K562 (cell line): ENCODE results near the gene CGB3. TPM values are rescaled to one million over a fixed set of nuclear protein-coding genes. Genes with fewer than 3 reads are reported as not detected.

Experiments used
- ATAC-seq: fragments of 200-7000 bp; cut with Tn5 transposase; 3 replicates; pipeline ENCODE4 v1.9.1; 2020; ENCODE audit warnings: moderate library complexity
- BruUV-seq: library from RNA; stranded (reverse); fragments of 400-500 nt; replicated peaks from 2 replicates; lab custom pipeline; 2021; lab: Mats Ljungman, UMichigan
- CTCF ChIA-PET: fragments of 300-600 bp; formaldehyde crosslinking; extraction: SDS; loops from one replicate; lab custom pipeline; 2021; ENCODE audit warnings: low intra/inter-chr PET ratio; lab: Yijun Ruan, JAX
- POLR2A ChIA-PET: fragments of 300-600, 350-650 bp; sonication (Branson Sonifier 250); formaldehyde crosslinking; extraction: SDS; loops from one replicate; lab custom pipeline; 2021; ENCODE audit warnings: antibody characterized with exemption, inconsistent platforms; lab: Yijun Ruan, JAX
- DNase-seq, 4 experiments: peaks; one replicate each; pipeline versions ENCODE4 v3.0.0 to v3.0.0-alpha.2; 2011 to 2018; ENCODE audit warnings: low spot score in 3 of 4, mixed read lengths in 3 of 4; ENCODE audit errors: extremely low read depth in 1 of 4
- FAIRE-seq: peaks from 2 replicates; lab custom pipeline; 2011; peaks lifted over from hg19 to GRCh38; lab: Jason Lieb, UNC
- H2AFZ ChIP-seq: 2 replicates; pipeline ENCODE4 v1.6.0; 2011; ENCODE audit warnings: low read depth, low read length, control low read depth, inconsistent platforms
- H3K27ac ChIP-seq: fragments of 200-600 bp; 3 replicates; pipeline ENCODE4 v1.8.0; 2011; ENCODE audit warnings: low read depth, mild to moderate bottlenecking, control low read depth, inconsistent platforms, low read length, moderate library complexity, mixed read lengths; ENCODE audit errors: extremely low read depth
- H3K27me3 ChIP-seq, 2 experiments: fragments of 300-600 bp in 1 of 2; 2 replicates in 1 of 2; 3 replicates in 1 of 2; pipeline versions ENCODE4 v1.6.0 to v1.8.0; 2011; ENCODE audit warnings: inconsistent platforms in 2 of 2, low read length in 2 of 2, mild to moderate bottlenecking in 1 of 2, mixed read lengths in 1 of 2, moderate library complexity in 1 of 2; ENCODE audit not compliant: control insufficient read depth in 2 of 2, insufficient read depth in 2 of 2
- H3K36me3 ChIP-seq: fragments of 300-600 bp; 3 replicates; pipeline ENCODE4 v1.8.0; 2011; ENCODE audit warnings: mild to moderate bottlenecking, low read length, inconsistent platforms; ENCODE audit not compliant: control insufficient read depth, insufficient read depth
- H3K4me1 ChIP-seq, 2 experiments: fragments of 200-600 bp in 1 of 2; replicated peaks in 1 of 2; 2 replicates in 1 of 2; 3 replicates in 1 of 2; pipeline versions ENCODE4 v1.5.1 to v1.8.0; 2011; ENCODE audit warnings: inconsistent platforms in 2 of 2, low read length in 2 of 2, mild to moderate bottlenecking in 1 of 2, mixed read lengths in 1 of 2, moderate library complexity in 1 of 2; ENCODE audit not compliant: control insufficient read depth in 2 of 2, insufficient read depth in 2 of 2
- H3K4me2 ChIP-seq: 2 replicates; pipeline ENCODE4 v1.6.1; 2011; ENCODE audit warnings: low read length, control low read depth, inconsistent platforms, mixed read lengths; ENCODE audit not compliant: insufficient read depth
- H3K4me3 ChIP-seq: fragments of 200-600 bp; sonication (generic), shearing (Covaris generic); 2 replicates; pipeline ENCODE4 v1.5.1; 2016; ENCODE audit warnings: control low read depth, inconsistent platforms
- H3K79me2 ChIP-seq: fragments of 200-600 bp; 3 replicates; pipeline ENCODE4 v1.8.0; 2011; ENCODE audit warnings: low read length, inconsistent platforms; ENCODE audit not compliant: control insufficient read depth, insufficient read depth
- H3K9ac ChIP-seq, 2 experiments: 2 replicates each; pipeline versions ENCODE4 v1.6.0 to v1.6.1; 2011; ENCODE audit warnings: low read depth in 2 of 2, low read length in 2 of 2, control low read depth in 1 of 2, inconsistent platforms in 1 of 2, mild to moderate bottlenecking in 1 of 2, mixed read lengths in 1 of 2; ENCODE audit not compliant: insufficient read depth in 1 of 2
- H3K9me1 ChIP-seq: one replicate; pipeline ENCODE4 v1.6.0; 2011; ENCODE audit warnings: inconsistent platforms, mild to moderate bottlenecking, low read length, moderate library complexity; ENCODE audit not compliant: control insufficient read depth, insufficient read depth
- H3K9me3 ChIP-seq: replicated peaks from 2 replicates; pipeline ENCODE4 v1.5.1; 2011; ENCODE audit warnings: low read depth, low read length, inconsistent platforms; ENCODE audit not compliant: control insufficient read depth, insufficient read depth
- H4K20me1 ChIP-seq: replicated peaks from 2 replicates; pipeline ENCODE4 v1.6.1; 2011; ENCODE audit warnings: low read length, inconsistent platforms, mixed read lengths; ENCODE audit not compliant: control insufficient read depth, insufficient read depth
- DLX4 ChIP-seq: fragments of 250-450 bp; sonication (Bioruptor Pico); IDR thresholded peaks from 2 replicates; pipeline ENCODE4 v1.6.1; 2021; ENCODE audit warnings: mild to moderate bottlenecking
- EHMT2 ChIP-seq: fragments of 450-650 bp; IDR thresholded peaks from 2 replicates; pipeline ENCODE4 v1.6.1; 2018; ENCODE audit warnings: antibody characterized with exemption
- PCBP2 ChIP-seq: fragments of 200-400 bp; formaldehyde crosslinking; IDR thresholded peaks from 2 replicates; pipeline ENCODE4 v1.6.1; 2018; ENCODE audit warnings: low read length, low read depth, mild to moderate bottlenecking, moderate library complexity; ENCODE audit not compliant: poor library complexity, severe bottlenecking
- SMARCB1 ChIP-seq: IDR thresholded peaks from 2 replicates; pipeline ENCODE4 v1.6.1; 2011; ENCODE audit warnings: improper control_type of control experiment, low read depth; ENCODE audit not compliant: insufficient read length
- YY1 ChIP-seq, 3 experiments: IDR thresholded peaks; 2 replicates each; pipeline ENCODE4 v1.6.1; 2011; ENCODE audit warnings: low read length in 2 of 3, mild to moderate bottlenecking in 2 of 3, moderate library complexity in 2 of 3, borderline replicate concordance in 1 of 3, control low read depth in 1 of 3, low read depth in 1 of 3; ENCODE audit not compliant: insufficient read depth in 3 of 3, insufficient replicate concordance in 2 of 3, control insufficient read depth in 1 of 3, insufficient read length in 1 of 3; ENCODE audit errors: extremely low read depth in 1 of 3
- ZNF121 ChIP-seq: sonication (generic); formaldehyde crosslinking; conservative IDR thresholded peaks from 2 replicates; pipeline ENCODE4 v1.8.0; 2022; ENCODE audit warnings: missing genetic modification reagents
- ZNF175 ChIP-seq: fragments of 200-800 bp; sonication (Bioruptor generic); IDR thresholded peaks from 2 replicates; pipeline ENCODE4 v1.6.1; 2016; ENCODE audit warnings: low read depth, mild to moderate bottlenecking, missing genetic modification characterization, missing compliant biosample characterization
- WGBS: fragments of 100-300 bp; shearing (Covaris generic); methylation state at CpG from one replicate; pipeline ENCODE4 v1.1.6; 2016; ENCODE audit warnings: low coverage, mixed read lengths; ENCODE audit not compliant: insufficient coverage; ENCODE audit errors: missing lambda C conversion rate; 5-methylcytosine and 5-hydroxymethylcytosine counted together
- in situ Hi-C: fragments of 300-500 bp; cut with MboI; formaldehyde crosslinking; loops from 4 replicates; pipeline ENCODE4 v1.15.0; 2018; ENCODE audit warnings: inconsistent platforms, mixed read lengths
- intact Hi-C: fragments of 100-400 bp; cut with micrococcal nuclease; formaldehyde crosslinking; loops from 2 replicates; pipeline ENCODE4 v1.14.2; 2022
- polyA plus RNA-seq, 8 experiments: library from polyadenylated mRNA; depleted of rRNA in 4 of 8; stranded (reverse) in 5 of 8; unstranded in 3 of 8; fragments of >200 nt; fragmentation: Nextera tagmentation in 2 of 8; fragmentation: Illumina TruSeq in 1 of 8; extraction: Ambion mirVana in 2 of 8; extraction: Trizol in 1 of 8; gene quantifications; 2 replicates each; pipeline versions ENCODE4 v1.2.1 to v1.2.3, GENCODE V29; 2011 to 2014; ENCODE audit warnings: inconsistent platforms in 1 of 8, missing spikeins in 1 of 8
- total RNA-seq, 7 experiments: library from RNA; depleted of rRNA in 6 of 7; stranded (reverse); fragments of >200 nt in 6 of 7; fragmentation: Illumina TruSeq in 2 of 7; extraction: Trizol in 2 of 7; gene quantifications; 2 replicates each; pipeline versions ENCODE4 v1.2.1 to v1.2.3, GENCODE V29; 2011 to 2021; ENCODE audit warnings: low replicate concordance in 1 of 7
- TF ChIP-seq, protein P1 (sequence below), 3 experiments: IDR thresholded peaks in 2 of 3; conservative IDR thresholded peaks in 1 of 3; 2 replicates each; pipeline ENCODE4 v1.5.1; 2011 to 2012; ENCODE audit warnings: low read length in 3 of 3, mild to moderate bottlenecking in 3 of 3, control low read depth in 2 of 3, improper control_type of control experiment in 1 of 3, inconsistent platforms in 1 of 3, low read depth in 1 of 3, mixed read lengths in 1 of 3, moderate library complexity in 1 of 3; ENCODE audit not compliant: insufficient read depth in 2 of 3
- TF ChIP-seq, protein P2 (sequence below): sonication (generic); formaldehyde crosslinking; IDR thresholded peaks from 2 replicates; pipeline ENCODE4 v1.8.0; 2022; ENCODE audit warnings: mild to moderate bottlenecking, missing genetic modification reagents

The CGB3 gene
- total and polyA plus RNA-seq, 9 of the 15 experiments (the other 6 are each of a cell fraction or from before 2014, with no cell fraction given), result not detected

DNA sequence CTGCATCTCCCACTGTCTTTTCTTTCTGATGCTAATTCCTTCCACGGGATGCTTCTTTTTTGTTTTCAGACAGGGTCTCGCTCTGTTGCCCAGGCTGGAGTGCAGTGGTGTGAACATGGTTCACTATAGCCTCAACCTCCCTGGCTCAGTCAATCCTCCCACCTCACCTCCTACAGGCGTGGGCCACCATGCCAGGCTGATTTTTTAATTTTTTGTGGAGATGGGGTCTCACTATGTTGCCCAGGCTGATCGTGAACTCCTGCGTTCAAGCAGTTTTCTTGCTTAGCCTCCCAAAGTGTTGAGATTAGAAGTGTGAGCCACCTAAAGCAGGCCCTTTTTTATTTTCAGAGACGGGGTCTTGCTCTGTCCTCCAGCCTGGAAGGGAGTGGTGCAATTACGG is 35.8 kb downstream of the CGB3 start:
- peaks cover 58% of the 10 kb centered on the region for H3K36me3 ChIP-seq
- H4K20me1 ChIP-seq, result no peaks in the 10 kb centered on the region
- H3K9me3 ChIP-seq, result no peaks in the 10 kb centered on the region
- peaks cover 5 to 26% of the 10 kb centered on the region in 2 experiments; a peak in 4 of 5 replicates for H3K4me1 ChIP-seq
- WGBS, result 93% methylated on average over 6 of the region's 7 CpGs
- in situ Hi-C loops (no loop called here), intact Hi-C loops (no loop called here)
- peaks cover 28% of the 10 kb centered on the region for H3K79me2 ChIP-seq
- CTCF ChIA-PET, result no interaction called here
- no peaks in the 10 kb centered on the region for H3K27me3 ChIP-seq
- ATAC-seq (no peak), FAIRE-seq (no peak), DNase-seq (no peak)
- H3K27ac ChIP-seq, result no peak overlapping the region
- TF ChIP-seq SMARCB1 (no peak), PCBP2 (no peak), ZNF121 (CRISPR knock-in tag) (peak; percentile 43)
- POLR2A ChIA-PET, result no interaction called here
- no peak overlapping the region for H2AFZ ChIP-seq
- no peak overlapping the region for H3K4me3 ChIP-seq
- H3K9ac ChIP-seq, result no peak overlapping the region
- no peak overlapping the region for H3K4me2 ChIP-seq
- H3K9me1 ChIP-seq, result no peaks in the 10 kb centered on the region
- BruUV-seq, result no TSS peak

DNA sequence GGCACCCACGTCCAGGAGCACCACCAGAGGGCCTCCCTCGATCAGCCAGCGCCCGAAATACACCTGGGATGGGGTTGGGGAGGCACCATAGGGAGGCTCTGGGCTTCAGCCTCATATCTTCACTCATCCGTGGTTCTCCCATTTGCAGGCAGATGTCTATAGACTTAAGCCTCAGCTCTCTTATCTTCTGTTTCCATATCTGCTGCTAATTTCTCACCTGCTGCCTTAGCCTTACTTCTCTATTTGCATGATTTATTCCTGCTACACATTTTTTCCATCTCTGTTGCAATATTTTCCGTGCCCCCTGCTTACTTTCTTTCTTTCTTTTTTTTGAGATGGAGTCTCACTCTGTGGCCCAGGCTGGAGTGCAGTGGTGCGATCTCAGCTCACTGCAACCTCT is 36.8 kb downstream of the CGB3 start:
- no peak for FAIRE-seq
- Histone ChIP-seq H3K9me1 (no peaks in the 10 kb centered on the region), H3K36me3 (peaks cover 67% of the 10 kb centered on the region), H3K27me3 (no peaks in the 10 kb centered on the region), H4K20me1 (no peaks in the 10 kb centered on the region), H3K27ac (no peak overlapping the region), H3K4me3 (no peak overlapping the region), H3K9me3 (no peaks in the 10 kb centered on the region), H3K4me2 (no peak overlapping the region), H3K9ac (peak overlapping the region in 1 of 2 experiments; percentile 65; a peak in 2 of 4 replicates), H3K4me1 (peaks cover 5 to 22% of the 10 kb centered on the region in 2 experiments; a peak in 4 of 5 replicates), H3K79me2 (peaks cover 20% of the 10 kb centered on the region), H2AFZ (no peak overlapping the region)
- ChIA-PET CTCF (no interaction called here), POLR2A (interaction anchor here (0.7 to 1.8 kb wide), 5 partner anchors 18 to 160 kb away, joined by 3 to 4 read pairs (median 3); no protein-coding TSS in a partner anchor)
- WGBS, result 54% methylated on average over 6 of the region's 7 CpGs
- no peak for DNase-seq
- in situ Hi-C loops, result no loop called here
- ATAC-seq, result peak; percentile 28; the same call in 2 of the 3 replicates
- intact Hi-C loops, result no loop called here
- no TSS peak for BruUV-seq
- TF ChIP-seq, protein P1, sequence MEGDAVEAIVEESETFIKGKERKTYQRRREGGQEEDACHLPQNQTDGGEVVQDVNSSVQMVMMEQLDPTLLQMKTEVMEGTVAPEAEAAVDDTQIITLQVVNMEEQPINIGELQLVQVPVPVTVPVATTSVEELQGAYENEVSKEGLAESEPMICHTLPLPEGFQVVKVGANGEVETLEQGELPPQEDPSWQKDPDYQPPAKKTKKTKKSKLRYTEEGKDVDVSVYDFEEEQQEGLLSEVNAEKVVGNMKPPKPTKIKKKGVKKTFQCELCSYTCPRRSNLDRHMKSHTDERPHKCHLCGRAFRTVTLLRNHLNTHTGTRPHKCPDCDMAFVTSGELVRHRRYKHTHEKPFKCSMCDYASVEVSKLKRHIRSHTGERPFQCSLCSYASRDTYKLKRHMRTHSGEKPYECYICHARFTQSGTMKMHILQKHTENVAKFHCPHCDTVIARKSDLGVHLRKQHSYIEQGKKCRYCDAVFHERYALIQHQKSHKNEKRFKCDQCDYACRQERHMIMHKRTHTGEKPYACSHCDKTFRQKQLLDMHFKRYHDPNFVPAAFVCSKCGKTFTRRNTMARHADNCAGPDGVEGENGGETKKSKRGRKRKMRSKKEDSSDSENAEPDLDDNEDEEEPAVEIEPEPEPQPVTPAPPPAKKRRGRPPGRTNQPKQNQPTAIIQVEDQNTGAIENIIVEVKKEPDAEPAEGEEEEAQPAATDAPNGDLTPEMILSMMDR (IDR thresholded peaks at IDR 0.05 in 2 of 3, conservative IDR thresholded peaks at IDR 0.05 in 1 of 3; ENCODE audit: insufficient read depth in 2 of 3, low read depth in 1 of 3, low read length in 3 of 3), result peak in 1 of 3 experiments; percentile 13; a peak in 1 of 6 replicates
- TF ChIP-seq EHMT2 (no peak), ZNF175 (no peak), YY1 (IDR thresholded peaks at IDR 0.05; ENCODE audit: borderline replicate concordance in 1 of 3, control insufficient read depth in 1 of 3, extremely low read depth in 1 of 3, insufficient read depth in 3 of 3, insufficient read length in 1 of 3, insufficient replicate concordance in 2 of 3, low read depth in 1 of 3, low read length in 2 of 3) (no peak), DLX4 (CRISPR knock-in tag) (no peak)
- TF ChIP-seq, protein P2, sequence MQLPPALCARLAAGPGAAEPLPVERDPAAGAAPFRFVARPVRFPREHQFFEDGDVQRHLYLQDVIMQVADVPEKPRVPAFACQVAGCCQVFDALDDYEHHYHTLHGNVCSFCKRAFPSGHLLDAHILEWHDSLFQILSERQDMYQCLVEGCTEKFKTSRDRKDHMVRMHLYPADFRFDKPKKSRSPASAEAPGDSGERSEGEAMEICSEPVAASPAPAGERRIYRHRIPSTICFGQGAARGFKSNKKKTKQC, result no peak
